Keratinocyte (primary cell): Measurements from ENCODE around the gene GPC5. TPM values are rescaled to one million over a fixed set of nuclear protein-coding genes. Genes with fewer than 3 reads are reported as not detected.
A peak's percentile ranks its signal among the peaks of the same experiment; 100 is the strongest.
"Not testable (repeated sequence)": the region's sequence is repeated elsewhere in the genome, so short reads cannot be mapped to it uniquely, and the experiment has no call there.

Experiments
- DNase-seq: peaks from one replicate; pipeline ENCODE4 v3.0.0-alpha.2; 2011; ENCODE audit warnings: low read depth, missing footprints, low spot score
- FAIRE-seq: peaks from 2 replicates; lab custom pipeline; 2011; peaks lifted over from hg19 to GRCh38; lab: Jason Lieb, UNC
- H2AFZ ChIP-seq: 2 replicates; pipeline ENCODE4 v1.6.0; 2012; ENCODE audit warnings: low read length, control low read depth, inconsistent platforms; ENCODE audit not compliant: control insufficient read depth
- H3K27ac ChIP-seq: 2 replicates; pipeline ENCODE4 v1.5.1; 2011; ENCODE audit warnings: low read length; ENCODE audit not compliant: control insufficient read depth, insufficient read depth
- H3K27me3 ChIP-seq: 3 replicates; pipeline ENCODE4 v1.6.0; 2011; ENCODE audit warnings: low read length; ENCODE audit not compliant: control insufficient read depth, insufficient read depth; ENCODE audit errors: extremely low read depth
- H3K36me3 ChIP-seq, 2 experiments: 2 replicates in 1 of 2; 3 replicates in 1 of 2; pipeline ENCODE4 v1.5.1; 2011; ENCODE audit warnings: low read length in 2 of 2, mild to moderate bottlenecking in 1 of 2; ENCODE audit not compliant: control insufficient read depth in 2 of 2, insufficient read depth in 2 of 2; ENCODE audit errors: extremely low read depth in 1 of 2
- H3K4me1 ChIP-seq: 3 replicates; pipeline ENCODE4 v1.5.1; 2011; ENCODE audit warnings: low read length; ENCODE audit not compliant: control insufficient read depth, insufficient read depth; ENCODE audit errors: extremely low read depth
- H3K4me2 ChIP-seq: 3 replicates; pipeline ENCODE4 v1.6.0; 2011; ENCODE audit warnings: low read depth, low read length; ENCODE audit not compliant: control insufficient read depth, insufficient read depth; ENCODE audit errors: extremely low read depth
- H3K4me3 ChIP-seq, 3 experiments: fragments of 200-600 bp in 1 of 3; sonication (generic) in 1 of 3; 2 replicates in 2 of 3; 3 replicates in 1 of 3; pipeline ENCODE4 v1.5.1; 2011 to 2016; ENCODE audit warnings: low read length in 3 of 3, mild to moderate bottlenecking in 3 of 3, control low read depth in 2 of 3, inconsistent platforms in 1 of 3, low read depth in 1 of 3, mixed read lengths in 1 of 3, mixed run types in 1 of 3, moderate library complexity in 1 of 3; ENCODE audit not compliant: control insufficient read depth in 2 of 3, insufficient read depth in 2 of 3; ENCODE audit errors: extremely low read depth in 1 of 3
- H3K79me2 ChIP-seq: 2 replicates; pipeline ENCODE4 v1.6.0; 2012; ENCODE audit warnings: low read length; ENCODE audit not compliant: control insufficient read depth, insufficient read depth
- H3K9ac ChIP-seq: 3 replicates; pipeline ENCODE4 v1.6.0; 2011; ENCODE audit warnings: low read length; ENCODE audit not compliant: control insufficient read depth, insufficient read depth; ENCODE audit errors: extremely low read depth
- H3K9me1 ChIP-seq: 3 replicates; pipeline ENCODE4 v1.6.0; 2011; ENCODE audit warnings: low read length; ENCODE audit not compliant: control insufficient read depth, insufficient read depth; ENCODE audit errors: extremely low read depth
- H3K9me3 ChIP-seq: 2 replicates; pipeline ENCODE4 v1.5.1; 2012; ENCODE audit warnings: low read depth, low read length; ENCODE audit not compliant: control insufficient read depth
- H4K20me1 ChIP-seq: 3 replicates; pipeline ENCODE4 v1.6.0; 2011; ENCODE audit warnings: low read length; ENCODE audit not compliant: control insufficient read depth, insufficient read depth; ENCODE audit errors: extremely low read depth
- EZH2 ChIP-seq: IDR thresholded peaks from one replicate; pipeline ENCODE4 v1.6.1; 2012; ENCODE audit warnings: inconsistent platforms, mild to moderate bottlenecking, low read length, moderate library complexity
- dilution Hi-C: fragments of 300-500 bp; cut with MboI; formaldehyde crosslinking; loops from one replicate; pipeline ENCODE4 v1.7.0; 2020; ENCODE audit warnings: low sequenced_read_pairs; ENCODE audit not compliant: extremely low pct_ligation_motif_present
- polyA plus RNA-seq, 5 experiments: library from polyadenylated mRNA; depleted of rRNA in 3 of 5; stranded (reverse) in 3 of 5; stranded (forward) in 1 of 5; unstranded in 1 of 5; fragments of >200 nt; gene quantifications; 1 replicate in 1 of 5; 2 replicates in 3 of 5; 3 replicates in 1 of 5; pipeline versions ENCODE4 v1.2.1 to v1.2.3, GENCODE V29; 2011 to 2012; ENCODE audit warnings: missing spikeins in 2 of 5, low read depth in 1 of 5, low replicate concordance in 1 of 5
- TF ChIP-seq, protein P1 (sequence below), 3 experiments: IDR thresholded peaks in 1 of 3; conservative IDR thresholded peaks in 1 of 3; optimal IDR thresholded peaks in 1 of 3; 2 replicates in 2 of 3; 3 replicates in 1 of 3; pipeline versions ENCODE3 to v1.5.1; 2011; ENCODE audit warnings: low read length in 3 of 3, mild to moderate bottlenecking in 3 of 3, moderate library complexity in 2 of 3, control low read depth in 1 of 3, inconsistent platforms in 1 of 3; ENCODE audit not compliant: insufficient read depth in 2 of 3; ENCODE audit errors: extremely low read depth in 1 of 3

GPC5 gene
- polyA plus RNA-seq, 1 donor (not counting 4 experiments of a cell fraction or from before 2014, with no cell fraction given): 0.10 TPM

DNA sequence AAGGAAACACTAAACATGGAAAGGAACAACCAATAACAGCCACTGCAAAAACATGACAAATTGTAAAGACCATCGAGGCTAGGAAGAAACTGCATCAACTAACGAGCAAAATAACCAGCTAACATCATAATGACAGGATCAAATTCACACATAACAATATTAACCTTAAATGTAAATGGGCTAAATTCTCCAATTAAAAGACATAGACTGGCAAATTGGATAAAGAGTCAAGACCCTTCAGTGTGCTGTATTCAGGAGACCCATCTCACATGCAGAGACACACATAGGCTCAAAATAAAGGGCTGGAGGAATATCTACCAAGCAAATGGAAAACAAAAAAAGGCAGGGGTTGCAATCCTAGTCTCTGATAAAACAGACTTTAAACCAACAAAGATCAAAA, 1120.2 kb downstream of the GPC5 start:
- H3K36me3 ChIP-seq, H3K79me2 ChIP-seq, H2AFZ ChIP-seq, H3K27me3 ChIP-seq, H4K20me1 ChIP-seq, H3K4me1 ChIP-seq, H3K4me2 ChIP-seq, DNase-seq, H3K9me3 ChIP-seq, H3K27ac ChIP-seq, FAIRE-seq, dilution Hi-C loops, H3K9ac ChIP-seq, H3K9me1 ChIP-seq, H3K4me3 ChIP-seq: not testable (repeated sequence)

DNA sequence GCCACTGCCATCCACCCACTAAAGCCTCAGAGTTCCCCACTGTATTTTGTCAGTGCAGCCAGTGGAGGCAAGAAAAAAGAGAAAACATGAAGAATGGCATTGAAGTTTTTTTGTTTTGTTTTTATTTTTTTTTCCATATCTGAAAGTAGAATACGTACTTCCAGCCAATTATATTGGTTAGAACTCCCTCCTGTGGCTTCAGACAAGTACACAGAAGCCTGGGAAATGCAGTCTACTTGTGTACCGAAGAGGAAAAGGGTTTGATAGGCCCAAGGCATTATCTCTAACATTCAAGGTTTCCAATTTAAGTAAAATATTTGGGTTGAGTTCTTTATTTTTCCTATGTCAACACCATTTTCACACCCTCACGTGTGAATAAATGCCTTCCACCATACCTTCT, 1131.9 kb downstream of the GPC5 start:
- H3K9ac ChIP-seq: no peak overlapping the region
- H3K4me2 ChIP-seq: no peak overlapping the region
- dilution Hi-C loops: no loop called here
- FAIRE-seq: no peak
- no peaks in the 10 kb centered on the region for H3K79me2 ChIP-seq
- no peaks in the 10 kb centered on the region for H4K20me1 ChIP-seq
- TF ChIP-seq EZH2: no peak
- TF ChIP-seq, protein P1, sequence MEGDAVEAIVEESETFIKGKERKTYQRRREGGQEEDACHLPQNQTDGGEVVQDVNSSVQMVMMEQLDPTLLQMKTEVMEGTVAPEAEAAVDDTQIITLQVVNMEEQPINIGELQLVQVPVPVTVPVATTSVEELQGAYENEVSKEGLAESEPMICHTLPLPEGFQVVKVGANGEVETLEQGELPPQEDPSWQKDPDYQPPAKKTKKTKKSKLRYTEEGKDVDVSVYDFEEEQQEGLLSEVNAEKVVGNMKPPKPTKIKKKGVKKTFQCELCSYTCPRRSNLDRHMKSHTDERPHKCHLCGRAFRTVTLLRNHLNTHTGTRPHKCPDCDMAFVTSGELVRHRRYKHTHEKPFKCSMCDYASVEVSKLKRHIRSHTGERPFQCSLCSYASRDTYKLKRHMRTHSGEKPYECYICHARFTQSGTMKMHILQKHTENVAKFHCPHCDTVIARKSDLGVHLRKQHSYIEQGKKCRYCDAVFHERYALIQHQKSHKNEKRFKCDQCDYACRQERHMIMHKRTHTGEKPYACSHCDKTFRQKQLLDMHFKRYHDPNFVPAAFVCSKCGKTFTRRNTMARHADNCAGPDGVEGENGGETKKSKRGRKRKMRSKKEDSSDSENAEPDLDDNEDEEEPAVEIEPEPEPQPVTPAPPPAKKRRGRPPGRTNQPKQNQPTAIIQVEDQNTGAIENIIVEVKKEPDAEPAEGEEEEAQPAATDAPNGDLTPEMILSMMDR (optimal IDR thresholded peaks at IDR 0.05 in 1 of 3, IDR thresholded peaks at IDR 0.05 in 1 of 3, conservative IDR thresholded peaks at IDR 0.05 in 1 of 3; ENCODE audit: extremely low read depth in 1 of 3, insufficient read depth in 2 of 3, low read length in 3 of 3): peak in 1 of 3 experiments; percentile 18
- H3K4me3 ChIP-seq: no peak overlapping the region
- H3K9me3 ChIP-seq: no peaks in the 10 kb centered on the region
- no peak overlapping the region for H3K27ac ChIP-seq
- no peak for DNase-seq
- H3K4me1 ChIP-seq: no peaks in the 10 kb centered on the region
- no peaks in the 10 kb centered on the region for H3K9me1 ChIP-seq
- no peaks in the 10 kb centered on the region for H3K27me3 ChIP-seq
- H3K36me3 ChIP-seq: no peaks in the 10 kb centered on the region
- no peak overlapping the region for H2AFZ ChIP-seq
